Renal pelvis (tissue), 4 donors: Measurements from ENCODE around the gene GNAZ. TPM values are rescaled to one million over a fixed set of nuclear protein-coding genes. Genes with fewer than 3 reads are reported as not detected.

ENCODE experiments used
- DNase-seq: peaks from one replicate; pipeline ENCODE4 v3.0.0-alpha.2; 2013
- polyA plus RNA-seq, 3 donors: library from polyadenylated mRNA; unstranded; fragments of 120-200 nt; gene quantifications; one replicate each; pipeline ENCODE4 v1.2.1, GENCODE V29; 2013; ENCODE audit not compliant: insufficient read length in 3 of 3

GNAZ gene
- polyA plus RNA-seq, 3 donors = 5.9 to 7.8 (median 6.9) TPM

DNA sequence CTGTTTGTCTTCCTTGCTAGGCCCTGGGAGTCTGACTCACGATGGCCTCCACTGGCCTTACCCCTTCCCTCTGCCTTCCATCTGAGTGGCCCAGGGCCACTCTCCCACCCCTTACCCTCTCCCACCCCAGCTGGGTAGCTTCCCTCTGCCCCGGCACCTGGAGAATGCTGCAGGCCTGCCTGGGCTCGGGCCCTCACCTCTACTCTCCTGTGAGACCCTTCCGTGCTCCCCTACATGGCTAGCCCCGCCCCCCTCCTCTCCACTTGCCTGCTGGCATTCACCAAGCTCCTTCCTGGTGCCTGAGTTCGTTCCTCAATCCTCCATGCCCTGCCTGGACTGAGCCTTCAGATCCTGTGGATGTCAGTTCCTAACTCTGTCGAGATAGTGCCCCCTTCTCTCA, 83.7 kb downstream of the GNAZ start:
- DNase-seq = no peak

DNA sequence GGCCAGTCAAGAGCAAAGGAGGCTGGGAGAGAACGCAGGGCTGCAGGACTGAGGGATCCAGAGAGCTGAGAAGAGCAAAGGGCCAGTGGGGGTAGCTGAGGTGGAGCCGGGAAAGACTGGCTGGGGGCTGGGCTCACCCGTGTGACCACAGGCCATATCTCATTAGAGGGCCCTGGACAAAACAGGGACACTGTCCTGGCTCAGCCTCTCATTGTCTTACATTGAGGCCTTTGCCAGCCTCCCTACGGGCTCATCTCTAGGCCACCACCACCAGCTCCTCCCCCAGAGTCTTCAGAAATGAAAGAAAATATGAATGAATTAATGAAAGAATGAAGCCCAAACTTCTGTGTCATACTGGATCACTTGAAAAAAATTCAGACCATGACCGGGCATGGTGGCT, 84.1 kb downstream of the GNAZ start:
- DNase-seq = no peak

DNA sequence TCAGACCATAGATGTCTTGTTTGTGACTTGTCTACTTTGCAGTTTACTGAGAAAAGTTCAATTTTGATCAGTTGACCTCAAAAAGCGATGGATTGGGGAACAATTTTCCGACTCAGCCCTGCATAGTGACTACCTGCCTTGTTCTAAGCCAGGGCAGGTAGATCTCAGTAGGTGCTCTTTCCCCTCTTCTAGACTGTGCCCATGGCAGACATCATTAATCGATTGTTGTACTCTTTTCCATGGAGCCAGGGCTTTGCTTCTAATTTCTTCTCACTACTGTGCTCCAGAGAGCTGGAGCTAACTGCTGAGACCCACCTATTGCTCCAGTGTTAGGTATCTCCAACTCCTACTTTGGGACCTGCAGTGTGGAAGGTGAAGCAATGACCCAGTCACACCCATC, 84.8 kb downstream of the GNAZ start:
- no peak for DNase-seq

DNA sequence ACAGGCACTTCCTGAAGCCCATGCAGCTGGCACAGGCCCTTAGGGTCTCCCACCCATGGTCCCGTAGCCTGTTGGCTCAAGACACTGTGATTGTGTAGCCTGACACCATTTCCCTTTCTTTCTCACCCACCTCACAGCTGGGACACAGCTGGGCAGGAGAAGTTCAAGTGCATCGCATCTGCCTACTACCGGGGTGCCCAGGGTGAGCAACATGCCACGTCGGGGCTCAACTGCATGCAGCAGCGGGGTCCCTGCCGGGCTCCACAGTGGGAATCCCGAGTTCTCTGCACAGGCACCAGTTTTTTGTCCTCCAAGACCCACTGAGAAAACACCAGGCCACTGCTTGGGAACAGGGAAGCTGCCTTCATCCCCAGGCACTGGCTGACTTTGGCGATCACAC, 85.5 kb downstream of the GNAZ start:
- no peak for DNase-seq

DNA sequence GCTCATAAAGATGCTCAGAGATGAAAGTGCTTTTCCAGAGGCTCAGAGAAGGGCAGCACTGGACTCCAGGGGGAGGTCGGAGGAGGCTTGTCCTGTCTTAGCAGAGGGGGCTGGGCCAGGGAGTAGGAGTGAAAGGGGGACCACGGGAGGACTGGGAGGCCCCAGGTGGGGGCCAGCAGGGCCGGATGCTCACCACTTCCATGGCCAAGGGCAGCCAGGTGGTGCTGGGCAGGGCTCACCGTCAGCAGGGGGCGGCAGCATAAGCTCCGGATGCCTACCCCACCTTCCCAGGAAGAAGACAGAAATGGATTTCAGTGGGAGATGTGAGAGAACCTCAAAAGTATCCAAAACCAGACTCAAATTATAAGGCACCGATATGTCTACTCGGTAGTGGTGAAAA, 86.0 kb downstream of the GNAZ start:
- no peak for DNase-seq

DNA sequence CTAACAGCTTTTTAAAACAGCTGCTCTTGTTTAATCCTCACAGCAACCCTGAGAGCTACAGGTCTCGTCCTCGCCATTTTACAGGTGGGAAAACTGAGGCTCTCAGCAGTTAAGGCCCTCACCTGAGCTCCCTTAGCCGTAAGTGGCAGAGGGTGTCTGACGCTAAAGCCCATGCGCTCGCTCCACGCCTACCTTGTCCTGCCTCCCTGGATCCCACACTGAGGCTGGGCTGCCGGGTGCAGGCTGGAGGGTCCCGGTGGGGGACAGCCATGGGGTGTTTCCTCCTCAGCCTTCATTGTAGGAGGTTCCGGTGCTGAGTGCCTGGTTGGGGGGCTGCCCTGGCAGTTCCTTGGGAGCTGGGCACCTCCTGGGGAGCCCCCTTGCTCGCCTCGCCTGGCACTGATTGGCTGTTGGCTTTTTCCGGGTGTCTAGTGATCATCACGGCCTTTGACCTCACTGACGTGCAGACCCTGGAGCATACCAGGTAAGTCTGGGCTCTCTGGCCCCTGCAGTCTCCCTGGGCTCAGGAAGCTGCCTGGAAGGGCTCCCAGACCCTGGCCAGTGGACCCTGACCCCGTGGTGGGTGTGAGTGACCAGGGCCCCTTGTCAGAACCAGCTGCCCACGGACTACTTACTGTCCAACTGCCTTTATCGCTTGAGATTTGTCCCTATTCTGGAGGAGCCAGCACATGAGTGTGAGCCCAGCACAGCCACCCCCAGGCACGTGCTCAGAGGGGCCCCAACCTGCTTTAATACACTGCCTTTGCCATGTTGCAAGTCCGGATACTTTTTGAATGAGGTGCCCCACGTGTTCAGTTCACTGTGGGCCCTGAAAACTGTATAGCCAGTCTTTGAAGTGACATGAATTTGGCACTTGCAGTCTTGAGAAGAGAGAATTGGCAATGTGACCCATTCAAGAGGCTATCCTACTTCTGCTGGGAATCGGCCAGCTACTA, 87.5 kb downstream of the GNAZ start:
- no peak for DNase-seq

DNA sequence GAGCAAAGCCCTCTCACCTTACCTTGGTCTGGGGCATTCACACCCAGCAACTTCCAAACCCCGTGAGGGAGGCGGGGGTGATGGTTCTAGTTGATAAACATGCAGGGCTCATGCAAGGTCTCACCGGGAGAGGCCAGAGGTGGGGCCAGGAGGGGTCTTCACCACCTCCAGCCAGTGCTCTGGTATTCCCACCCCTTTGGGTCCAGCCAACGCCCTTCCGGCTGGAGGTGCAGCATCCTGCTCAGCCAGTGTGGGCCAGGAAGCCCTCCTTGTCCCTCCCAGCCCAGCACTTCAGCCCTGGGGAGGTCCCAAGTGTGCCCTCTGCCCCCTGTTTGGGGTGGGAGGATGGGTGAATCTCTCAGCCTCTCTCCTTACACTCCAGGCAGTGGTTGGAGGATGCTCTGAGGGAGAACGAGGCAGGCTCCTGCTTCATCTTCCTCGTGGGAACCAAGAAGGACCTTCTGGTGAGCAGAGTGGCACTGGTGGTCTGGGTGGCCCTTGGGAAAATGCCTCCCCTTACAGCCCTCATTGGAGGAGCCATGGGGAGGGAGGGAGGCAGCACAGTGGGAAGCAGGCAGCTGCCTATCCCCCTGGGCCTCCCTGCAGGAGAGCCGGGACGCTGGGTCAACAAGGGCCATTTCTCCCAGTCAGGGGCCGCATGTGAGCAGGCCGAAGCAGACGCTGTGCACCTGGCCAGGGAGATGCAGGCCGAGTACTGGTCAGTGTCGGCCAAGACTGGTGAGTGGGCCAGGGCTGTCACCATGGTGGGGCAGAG, 88.4 kb downstream of the GNAZ start:
- no peak for DNase-seq

DNA sequence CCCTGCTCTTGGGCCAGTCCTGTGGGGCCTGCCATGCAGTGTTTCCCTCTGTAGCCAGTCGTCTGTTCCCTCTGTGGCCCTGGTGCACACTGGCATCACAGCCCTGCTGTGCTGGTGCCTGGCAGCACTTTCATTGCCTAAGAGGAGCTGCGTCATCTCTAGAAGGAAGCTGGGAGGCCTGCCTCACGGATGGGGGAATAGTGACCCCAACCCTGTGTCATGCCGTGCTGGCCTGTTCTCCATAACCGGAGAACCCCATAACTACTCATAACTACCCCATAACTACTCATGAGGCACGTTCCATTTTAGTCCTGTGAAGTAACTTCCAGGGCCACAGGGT, 88.9 kb downstream of the GNAZ start:
- DNase-seq = no peak

DNA sequence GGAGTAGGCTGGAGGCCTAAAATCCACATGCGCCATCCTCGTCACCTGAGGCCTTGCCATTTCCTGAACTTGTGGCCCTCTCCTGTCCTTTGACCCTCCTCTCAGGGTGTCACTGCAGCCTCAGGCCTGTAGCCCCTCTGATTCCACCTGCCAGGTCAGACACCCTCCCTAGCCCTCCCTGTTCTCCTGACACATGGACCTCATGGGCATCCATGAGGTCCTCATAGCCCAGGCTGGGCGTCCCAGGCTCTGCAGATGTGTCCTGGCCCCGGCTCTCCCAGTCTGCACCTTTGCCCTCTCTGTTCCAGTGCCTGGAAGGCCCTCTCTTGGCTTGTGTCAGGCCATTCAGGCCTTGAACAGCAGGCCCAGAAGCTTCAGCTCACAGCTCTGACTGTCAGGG, 90.7 kb downstream of the GNAZ start:
- DNase-seq = no peak

DNA sequence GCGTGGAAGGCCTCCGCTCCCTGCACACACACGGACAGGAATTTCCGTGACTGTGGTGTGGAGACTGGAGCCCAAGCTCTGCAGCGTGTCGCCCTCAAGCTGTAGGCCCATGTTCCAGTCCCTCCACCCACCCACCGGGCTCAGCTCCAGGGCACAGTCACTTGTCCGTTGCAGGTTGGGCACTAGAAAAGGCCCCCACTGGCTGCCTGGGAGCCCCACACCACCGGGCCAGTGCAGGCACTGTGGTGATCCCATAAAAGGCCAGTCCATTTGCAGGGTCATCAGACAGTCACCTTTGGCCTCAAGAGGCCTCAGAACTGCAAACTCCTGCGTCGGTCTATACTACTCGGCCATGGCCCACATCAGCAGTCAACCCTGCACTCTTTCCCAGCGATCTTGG, 91.3 kb downstream of the GNAZ start:
- no peak for DNase-seq

DNA sequence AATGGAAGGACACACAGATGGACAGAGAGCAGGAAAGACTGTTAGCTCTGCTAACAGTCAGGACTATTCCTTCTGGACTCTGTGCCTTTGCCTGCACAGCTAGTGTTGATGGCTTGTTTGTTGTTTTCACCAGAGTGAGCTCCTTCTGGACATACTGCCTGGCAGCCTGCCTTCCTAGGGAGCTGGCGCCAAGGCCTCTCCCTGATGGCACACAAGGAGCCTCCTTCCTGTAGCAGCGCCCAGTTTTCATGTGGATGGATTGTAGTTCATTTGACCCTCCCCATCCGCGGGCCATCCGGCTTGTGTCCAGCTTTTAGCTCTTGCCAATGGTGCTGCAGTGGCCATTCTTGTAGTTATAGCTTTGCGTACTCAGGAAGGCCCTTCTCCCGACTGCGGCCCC, 93.3 kb downstream of the GNAZ start:
- no peak for DNase-seq

DNA sequence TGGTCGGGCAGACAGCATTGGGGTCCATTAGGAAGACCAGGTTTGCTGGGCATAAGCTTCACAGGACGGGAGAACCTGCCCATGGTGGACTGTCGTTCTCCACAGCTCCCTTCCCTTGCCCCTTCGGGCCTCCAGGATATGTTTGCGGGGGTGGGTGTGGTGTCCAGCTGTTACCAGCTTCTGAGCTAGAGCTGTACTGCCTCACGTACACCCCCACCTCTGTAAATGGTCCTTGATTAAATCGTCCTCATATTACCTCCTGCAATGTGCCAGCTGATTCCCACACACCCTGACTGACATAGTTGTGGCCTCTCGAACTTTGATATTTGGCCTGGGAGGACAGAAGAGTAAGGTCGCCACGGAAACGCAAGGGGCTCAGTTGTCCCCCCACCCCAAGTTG, 93.8 kb downstream of the GNAZ start:
- no peak for DNase-seq

DNA sequence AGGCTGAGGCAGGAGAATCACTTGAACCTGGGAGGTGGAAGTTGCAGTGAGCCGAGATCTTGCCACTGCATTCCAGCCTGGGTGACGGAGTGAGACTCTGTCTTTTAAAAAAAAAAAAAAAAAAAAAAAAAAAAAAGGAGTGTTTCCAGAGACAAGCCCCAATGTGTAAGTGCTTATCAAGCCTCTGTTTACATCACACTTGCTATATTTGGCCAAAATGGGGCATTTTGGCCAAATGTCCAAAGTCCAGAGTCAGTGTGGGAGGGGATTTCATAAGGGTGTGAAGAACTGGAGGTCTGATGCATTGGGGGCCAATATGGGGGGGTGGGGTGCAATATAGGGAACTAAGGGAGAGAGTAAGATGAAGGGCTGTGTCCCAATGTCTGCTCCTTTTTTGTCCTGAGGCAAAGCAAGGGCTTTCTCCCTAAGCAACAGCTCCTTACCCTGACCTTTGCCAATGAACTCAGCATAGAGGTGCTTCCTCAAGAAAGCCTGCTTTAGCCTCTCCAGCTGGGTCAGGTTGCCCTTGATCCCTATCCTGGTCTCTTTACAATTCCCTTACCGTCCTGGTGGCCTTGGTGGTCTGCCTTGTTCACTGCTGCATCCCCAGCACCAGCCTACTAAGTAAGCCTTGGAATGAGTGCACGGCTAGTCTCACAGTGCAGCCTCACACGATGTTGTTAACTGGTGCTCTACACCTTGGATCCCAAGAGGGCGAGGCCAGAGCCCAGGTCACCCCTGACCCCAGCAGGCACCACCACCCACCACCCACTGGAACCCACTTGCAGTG, 95.9 kb downstream of the GNAZ start:
- no peak for DNase-seq

DNA sequence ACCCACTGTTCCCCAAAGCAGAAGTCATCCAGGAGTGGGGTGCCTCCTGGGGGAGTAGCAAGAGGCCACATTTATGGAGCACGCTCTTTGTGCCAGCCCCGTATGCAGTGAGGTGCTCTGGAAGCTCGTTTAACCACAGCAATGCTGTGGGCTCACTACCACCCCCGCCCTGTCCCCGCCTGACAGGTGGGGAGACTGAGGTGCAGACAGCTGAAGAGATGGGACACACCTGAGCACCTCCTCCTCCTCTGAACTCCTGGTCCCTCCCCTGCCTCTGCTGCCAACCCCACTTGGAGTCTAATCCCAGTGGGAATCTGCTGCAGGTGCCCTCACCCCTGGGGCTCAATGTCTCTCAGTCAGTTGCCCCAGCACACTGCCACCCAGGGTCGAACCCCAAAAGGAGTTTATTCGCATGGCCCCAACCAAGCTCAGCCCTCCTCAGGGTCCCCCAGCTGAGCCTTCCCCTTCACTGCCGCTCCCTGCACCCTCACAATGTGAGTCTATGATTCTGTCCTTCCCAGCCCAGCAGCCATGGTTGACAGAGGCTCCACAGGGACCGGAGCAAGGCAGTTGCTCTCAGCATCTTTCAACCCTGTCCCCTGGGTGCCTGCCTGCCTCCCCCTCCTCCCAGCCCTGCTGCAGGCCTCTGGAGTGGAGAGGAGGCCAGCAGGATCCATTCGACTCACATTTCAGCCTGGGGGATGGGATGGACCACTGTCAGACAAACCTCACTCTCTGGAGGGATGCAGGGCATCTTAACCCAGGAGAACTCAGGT, 96.7 kb downstream of the GNAZ start:
- DNase-seq = no peak

DNA sequence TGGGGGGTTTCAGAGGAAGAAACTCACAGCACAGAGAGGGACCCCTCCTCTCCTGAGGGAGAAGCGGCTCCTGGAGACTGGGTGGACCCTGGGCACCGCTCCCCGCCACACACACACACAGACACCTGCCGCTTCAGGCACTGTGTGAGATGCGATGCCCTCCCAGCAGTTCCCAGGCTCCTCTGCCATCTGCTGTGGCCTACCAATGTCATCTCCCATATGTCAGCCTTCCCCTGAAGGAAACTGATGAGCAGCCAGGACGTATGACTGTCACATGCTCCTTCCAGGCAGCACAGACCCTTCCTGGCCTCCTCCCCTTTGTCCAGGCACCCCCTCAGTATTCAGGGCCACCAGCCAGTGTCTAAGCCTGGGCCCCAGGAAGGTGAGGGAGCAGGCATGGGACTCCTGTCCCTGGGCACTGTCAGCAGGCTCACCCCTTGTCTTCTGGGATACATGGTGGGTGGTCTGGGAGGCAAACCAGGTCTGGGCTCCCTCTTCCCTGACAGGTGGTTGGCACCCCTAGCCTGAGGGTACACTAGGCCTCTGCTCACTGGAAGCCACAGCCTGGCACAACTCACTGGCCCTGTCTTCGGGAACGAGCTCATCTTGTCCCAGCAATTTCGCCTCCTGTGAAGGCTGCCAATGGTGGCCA, 98.2 kb downstream of the GNAZ start:
- DNase-seq = no peak

DNA sequence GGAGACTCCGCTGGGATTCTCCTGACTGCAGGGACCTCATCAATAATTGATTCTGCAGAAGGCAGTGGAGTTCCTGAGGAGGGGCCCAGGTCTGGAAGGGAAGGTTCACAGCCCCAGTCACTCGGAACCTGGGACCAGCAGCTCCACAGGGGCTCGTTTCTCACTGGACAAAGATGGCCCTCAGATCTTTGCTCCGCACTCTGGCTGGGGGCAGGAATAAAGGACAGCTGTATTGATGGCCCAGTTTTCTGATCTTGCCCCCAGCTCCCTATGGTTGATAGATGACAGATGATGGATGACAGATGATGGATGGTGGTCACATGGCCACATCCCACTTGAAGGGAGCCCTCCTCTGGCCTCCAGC, 98.7 kb downstream of the GNAZ start:
- no peak for DNase-seq

Other genes with a start within 250 kb of the GNAZ start
- gene IGLL5, start 182.7 kb upstream of the GNAZ start, polyA plus RNA-seq = under 1 TPM in 1 of 3 donors, not detected in 2; 0.48 TPM
- gene RSPH14, start 71.5 kb downstream of the GNAZ start, polyA plus RNA-seq = 10 to 100 TPM in 2 of 3 donors, 1 to 10 TPM in 1; 7.2 to 11.3 (median 10.6) TPM
- 10 to 100 TPM; 16.6 to 20.2 (median 20.0) TPM for gene RAB36, start 75.0 kb downstream of the GNAZ start, polyA plus RNA-seq
- gene BCR, start 110.0 kb downstream of the GNAZ start, polyA plus RNA-seq = 10 to 100 TPM; 58.7 to 68.9 (median 61.1) TPM